ENCODE results near the gene OSBP2. TPM values are rescaled to one million over a fixed set of nuclear protein-coding genes. Genes with fewer than 3 reads are reported as not detected.

The OSBP2 gene
- total RNA-seq, 4 donors from 2014 or later = 0.66 to 2.4 (median 1.6) TPM

GRCh38 chr22:30827646-30828045 lies 133.0 kb downstream of the OSBP2 start:
- no peaks in the 10 kb centered on the region for H3K36me3 ChIP-seq
- H3K27me3 ChIP-seq = peaks cover 0 to 32% of the 10 kb centered on the region in 2 donors
- peaks cover 0 to 5% (median 1%) of the 10 kb centered on the region in 4 donors for H3K4me1 ChIP-seq
- 87 to 89% methylated on average over 6 of the region's 6 CpGs for WGBS, 2 donors
- H3K27ac ChIP-seq = no peak overlapping the region
- no peak for DNase-seq (ENCODE audit: low spot score in 2 of 2)
- no peak overlapping the region for H3K4me3 ChIP-seq
- H3K9me3 ChIP-seq = no peaks in the 10 kb centered on the region
- TF ChIP-seq EP300 (IDR thresholded peaks at IDR 0.05) (no peak), POLR2A (IDR thresholded peaks at IDR 0.05) (no peak), CTCF (IDR thresholded peaks at IDR 0.05) (no peak)

DNA sequence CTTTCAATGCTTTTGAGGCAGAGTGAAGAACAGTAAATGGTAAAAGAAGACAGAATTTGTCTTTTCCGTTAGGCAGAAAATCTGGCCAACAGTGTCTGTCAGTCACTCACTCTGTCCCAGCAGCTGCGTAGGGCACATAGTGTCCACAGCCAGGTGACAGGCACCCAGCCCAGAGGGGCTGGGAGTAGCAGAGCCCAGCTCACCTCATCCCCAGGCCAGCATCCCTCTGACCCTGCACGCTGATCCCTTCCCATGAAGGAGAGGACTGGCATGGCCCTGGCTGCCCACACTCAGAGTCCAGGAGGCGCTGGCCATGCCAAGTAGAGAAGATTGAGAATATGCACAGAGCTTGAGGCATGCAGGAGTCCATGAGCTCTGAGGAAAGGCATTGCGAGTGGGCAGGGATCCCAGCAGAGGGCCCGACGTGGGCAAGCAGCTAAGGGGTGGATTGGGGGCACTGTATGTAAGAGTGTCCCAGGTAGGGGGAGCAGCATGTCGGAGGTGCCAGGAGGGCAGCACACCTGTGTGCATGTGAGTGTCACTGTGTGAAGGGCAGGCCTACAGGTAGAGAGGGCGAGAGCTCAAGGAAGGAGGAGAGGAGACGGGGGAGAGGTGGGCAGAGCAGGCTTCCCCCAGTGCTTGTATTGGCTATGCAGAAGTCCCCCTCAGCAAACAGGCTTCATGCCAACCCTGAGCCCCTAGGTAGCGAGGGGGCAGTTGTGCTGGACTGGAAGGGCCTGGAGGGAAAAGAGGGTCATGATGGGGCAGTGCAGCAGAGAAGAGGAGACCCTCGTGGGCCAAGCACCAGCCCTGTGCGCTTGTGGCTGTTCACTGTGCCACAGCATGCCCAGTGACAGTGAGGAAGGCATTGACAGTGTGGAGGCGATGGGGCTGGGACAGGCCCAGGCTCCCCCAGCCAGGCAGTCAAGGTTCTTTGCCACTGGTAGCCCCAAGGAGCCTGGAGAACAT lies 133.8 kb downstream of the OSBP2 start:
- H3K4me3 ChIP-seq = no peak overlapping the region
- WGBS, 2 donors = 86 to 92% methylated on average over 13 to 14 of the region's 14 CpGs
- no peaks in the 10 kb centered on the region for H3K9me3 ChIP-seq
- peaks cover 0 to 24% of the 10 kb centered on the region in 2 donors for H3K27me3 ChIP-seq
- no peaks in the 10 kb centered on the region for H3K4me1 ChIP-seq
- H3K27ac ChIP-seq = no peak overlapping the region
- no peak for TF ChIP-seq CTCF (IDR thresholded peaks at IDR 0.05)
- TF ChIP-seq POLR2A (IDR thresholded peaks at IDR 0.05) = no peak
- no peak for TF ChIP-seq EP300 (IDR thresholded peaks at IDR 0.05)
- H3K36me3 ChIP-seq = no peaks in the 10 kb centered on the region
- DNase-seq (ENCODE audit: low spot score in 2 of 2) = no peak

DNA sequence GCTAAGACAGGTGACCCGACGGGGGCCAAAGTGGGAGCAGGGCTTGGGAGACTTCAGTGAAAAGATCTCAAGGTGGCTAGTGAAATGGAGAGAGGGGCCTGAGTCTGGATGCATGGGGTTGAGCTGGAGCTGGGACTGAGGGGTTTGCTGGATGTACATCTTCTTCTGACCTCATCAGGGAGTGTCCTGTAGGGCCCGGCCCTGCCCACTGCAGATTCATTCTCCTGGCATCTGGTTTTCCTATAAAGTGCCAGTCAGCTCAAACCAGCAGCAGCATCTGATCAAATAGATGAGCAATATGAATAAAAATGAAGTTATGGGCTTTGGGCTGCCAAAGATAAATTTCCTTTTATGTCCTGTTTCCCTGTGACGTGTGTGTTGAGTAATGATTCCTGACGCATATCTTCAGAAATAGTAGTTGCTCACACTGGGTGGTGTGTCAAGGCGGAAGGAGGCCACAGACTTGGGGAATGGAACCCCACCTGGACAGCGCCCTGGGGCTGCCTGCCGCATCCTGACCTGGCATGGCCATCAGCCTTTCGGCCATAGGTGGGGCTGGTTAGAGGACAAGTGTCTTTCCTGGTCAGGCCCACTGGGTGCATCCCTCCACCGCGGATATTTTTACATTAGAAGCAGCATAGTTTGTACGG lies 135.4 kb downstream of the OSBP2 start:
- no peak for DNase-seq (ENCODE audit: low spot score in 2 of 2)
- no peaks in the 10 kb centered on the region for H3K9me3 ChIP-seq
- no peak for TF ChIP-seq EP300 (IDR thresholded peaks at IDR 0.05)
- TF ChIP-seq CTCF (IDR thresholded peaks at IDR 0.05) = no peak
- TF ChIP-seq POLR2A (IDR thresholded peaks at IDR 0.05) = no peak
- WGBS, 2 donors = 70 to 74% methylated on average over 12 of the region's 12 CpGs
- H3K4me1 ChIP-seq = no peaks in the 10 kb centered on the region
- no peaks in the 10 kb centered on the region for H3K36me3 ChIP-seq
- peaks cover 0 to 10% of the 10 kb centered on the region in 2 donors for H3K27me3 ChIP-seq
- no peak overlapping the region for H3K27ac ChIP-seq
- no peak overlapping the region for H3K4me3 ChIP-seq

- WGBS, 2 donors = 15 to 17% methylated on average over 7 of the region's 7 CpGs
- no peak for DNase-seq (ENCODE audit: low spot score in 2 of 2)
These were observed 136.2 kb downstream of the OSBP2 start for GRCh38 chr22:30830907-30831306.

More at GRCh38 chr22:30830907-30831306, 136.2 kb downstream of the OSBP2 start:
- no peak overlapping the region for H3K27ac ChIP-seq
- H3K27me3 ChIP-seq = peaks cover 0 to 2% of the 10 kb centered on the region in 2 donors
- no peaks in the 10 kb centered on the region for H3K9me3 ChIP-seq
- H3K4me3 ChIP-seq = no peak overlapping the region
- H3K4me1 ChIP-seq = no peaks in the 10 kb centered on the region
- no peak for TF ChIP-seq CTCF (IDR thresholded peaks at IDR 0.05)
- no peak for TF ChIP-seq POLR2A (IDR thresholded peaks at IDR 0.05)
- no peak for TF ChIP-seq EP300 (IDR thresholded peaks at IDR 0.05)
- H3K36me3 ChIP-seq = no peaks in the 10 kb centered on the region

Measured in tibial nerve (tissue), 4 donors.